AG10803 (cell line): ENCODE measurements around the gene NCOA5.
A peak's percentile ranks its signal among the peaks of the same experiment; 100 is the strongest.

Experiments used
- DNase-seq: peaks from one replicate; pipeline ENCODE4 v3.0.0; 2010; ENCODE audit warnings: low read depth
- H3K4me3 ChIP-seq: 2 replicates; pipeline ENCODE4 v1.5.1; 2011; ENCODE audit warnings: mild to moderate bottlenecking, low read length, control low read depth
- TF ChIP-seq, protein P1 (sequence below): conservative IDR thresholded peaks from 2 replicates; pipeline ENCODE4 v1.5.1; 2011; ENCODE audit warnings: mild to moderate bottlenecking, low read length, control low read depth, inconsistent platforms

Gene NCOA5

GRCh38 chr20:46060975-46061374, 28.8 kb downstream of the NCOA5 start:
- TF ChIP-seq, protein P1, sequence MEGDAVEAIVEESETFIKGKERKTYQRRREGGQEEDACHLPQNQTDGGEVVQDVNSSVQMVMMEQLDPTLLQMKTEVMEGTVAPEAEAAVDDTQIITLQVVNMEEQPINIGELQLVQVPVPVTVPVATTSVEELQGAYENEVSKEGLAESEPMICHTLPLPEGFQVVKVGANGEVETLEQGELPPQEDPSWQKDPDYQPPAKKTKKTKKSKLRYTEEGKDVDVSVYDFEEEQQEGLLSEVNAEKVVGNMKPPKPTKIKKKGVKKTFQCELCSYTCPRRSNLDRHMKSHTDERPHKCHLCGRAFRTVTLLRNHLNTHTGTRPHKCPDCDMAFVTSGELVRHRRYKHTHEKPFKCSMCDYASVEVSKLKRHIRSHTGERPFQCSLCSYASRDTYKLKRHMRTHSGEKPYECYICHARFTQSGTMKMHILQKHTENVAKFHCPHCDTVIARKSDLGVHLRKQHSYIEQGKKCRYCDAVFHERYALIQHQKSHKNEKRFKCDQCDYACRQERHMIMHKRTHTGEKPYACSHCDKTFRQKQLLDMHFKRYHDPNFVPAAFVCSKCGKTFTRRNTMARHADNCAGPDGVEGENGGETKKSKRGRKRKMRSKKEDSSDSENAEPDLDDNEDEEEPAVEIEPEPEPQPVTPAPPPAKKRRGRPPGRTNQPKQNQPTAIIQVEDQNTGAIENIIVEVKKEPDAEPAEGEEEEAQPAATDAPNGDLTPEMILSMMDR: no peak
- DNase-seq: no peak
- no peak overlapping the region for H3K4me3 ChIP-seq

DNA sequence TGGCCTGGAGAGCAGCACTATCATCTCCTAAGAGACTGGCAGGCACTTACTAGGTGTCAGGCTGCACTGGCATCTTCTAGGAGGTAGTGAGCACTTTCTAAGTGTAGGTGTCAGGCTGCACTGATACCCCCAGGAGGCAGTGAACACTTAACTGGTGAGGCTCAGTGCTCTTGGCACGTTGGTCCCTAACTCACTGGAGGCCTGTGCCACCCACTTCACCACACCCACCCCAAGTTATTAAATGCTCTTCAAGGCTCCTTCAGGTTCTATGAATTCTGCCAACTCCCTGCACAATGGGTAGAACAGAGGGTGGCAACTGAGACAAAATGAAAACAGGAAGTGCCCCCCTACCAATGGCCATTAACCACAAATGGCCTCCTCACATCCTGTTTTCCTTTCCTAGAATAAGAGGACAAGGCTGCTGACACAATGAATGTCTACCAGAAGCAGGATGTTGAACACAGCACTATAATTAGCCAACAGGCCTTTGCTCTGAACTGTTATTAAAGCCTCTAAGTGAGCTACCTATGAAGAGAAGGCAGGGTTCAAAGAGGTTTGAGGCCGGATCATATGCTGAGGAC, 29.4 kb downstream of the NCOA5 start:
- DNase-seq: no peak
- no peak overlapping the region for H3K4me3 ChIP-seq
- TF ChIP-seq, protein P1: no peak

DNA sequence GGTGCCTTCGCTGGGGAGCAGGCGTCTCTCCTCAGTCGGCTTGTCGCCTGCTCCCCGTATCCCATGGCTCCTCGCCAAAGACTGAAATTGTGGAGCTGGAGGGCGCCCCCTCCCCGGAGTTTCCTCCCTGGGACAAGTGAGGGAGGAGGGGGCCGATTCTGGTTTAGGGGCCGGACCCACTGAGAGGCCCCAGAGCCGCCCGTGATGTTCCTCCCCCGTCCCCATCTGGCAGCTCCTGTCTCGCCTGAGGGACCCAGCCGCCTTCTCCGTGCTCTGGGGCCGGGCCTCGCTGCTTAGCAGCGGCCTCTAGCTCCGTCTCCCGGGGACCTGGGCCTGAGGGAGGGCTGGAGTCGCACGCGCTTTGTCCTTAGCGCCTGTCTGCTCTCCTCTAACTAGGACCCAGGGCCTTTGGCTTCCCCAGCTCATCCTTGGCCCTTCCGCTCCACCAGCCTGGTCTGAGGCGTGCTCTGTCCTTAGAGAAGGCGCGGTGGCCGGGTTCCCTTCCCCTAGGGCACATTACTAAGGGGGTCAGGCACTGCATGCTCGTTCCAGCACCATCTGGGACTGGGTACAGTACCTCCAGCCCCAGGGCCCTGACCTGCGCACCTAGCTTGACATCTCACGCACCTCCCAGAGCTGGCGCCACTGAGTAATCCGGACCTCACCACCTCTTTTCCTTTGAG, 31.0 kb downstream of the NCOA5 start:
- no peak for DNase-seq
- TF ChIP-seq, protein P1: no peak

GRCh38 chr20:46057856-46058598, 31.7 kb downstream of the NCOA5 start:
- peak; percentile 31 for DNase-seq
- TF ChIP-seq, protein P1: peak; percentile 50
- peak overlapping the region; percentile 47 for H3K4me3 ChIP-seq

More for the DNA sequence above, 31.0 kb downstream of the NCOA5 start:
- no peak overlapping the region; the same call in 1 of the 2 replicates for H3K4me3 ChIP-seq

DNA sequence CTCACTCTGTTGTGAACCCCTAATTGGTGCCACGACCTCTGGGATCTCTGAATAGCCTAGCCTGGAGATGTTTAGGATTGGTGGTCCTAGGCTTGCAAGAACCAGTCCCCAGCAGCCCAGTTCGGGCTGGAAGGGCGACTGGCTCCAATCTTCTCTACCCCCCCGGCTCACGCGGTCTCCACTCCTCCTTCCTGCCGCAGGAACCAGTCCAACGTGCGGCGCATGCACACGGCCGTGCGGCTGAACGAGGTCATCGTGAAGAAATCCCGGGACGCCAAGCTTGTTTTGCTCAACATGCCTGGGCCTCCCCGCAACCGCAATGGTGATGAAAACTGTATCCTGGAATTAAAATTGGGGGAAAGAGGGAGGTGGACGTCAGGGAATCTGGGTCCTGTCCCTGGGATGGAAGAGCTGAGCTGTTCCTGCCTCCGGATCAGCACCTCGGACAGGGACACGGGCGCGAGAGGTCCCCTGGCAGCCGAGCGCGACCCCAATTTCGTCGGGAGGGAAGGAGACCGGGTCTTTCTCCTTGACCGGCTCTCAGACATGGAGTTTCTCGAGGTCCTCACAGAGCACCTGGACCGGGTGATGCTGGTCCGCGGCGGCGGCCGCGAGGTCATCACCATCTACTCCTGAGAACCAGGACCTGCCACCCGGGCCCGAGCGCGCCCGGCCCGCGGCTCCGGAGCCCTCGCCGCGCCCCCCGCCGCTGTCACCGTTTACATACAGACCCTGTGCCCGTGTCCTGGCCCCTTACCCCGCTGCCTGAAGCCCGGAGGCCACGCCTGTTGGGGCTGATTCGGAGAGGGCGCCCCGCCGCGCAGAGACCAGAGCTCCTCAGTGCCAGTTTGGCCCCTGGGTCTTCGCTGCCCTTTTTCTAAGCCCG, 32.5 kb downstream of the NCOA5 start:
- no peak overlapping the region for H3K4me3 ChIP-seq
- DNase-seq: peak; percentile 49
- TF ChIP-seq, protein P1: no peak

GRCh38 chr20:46056027-46056833, 33.5 kb downstream of the NCOA5 start:
- no peak overlapping the region for H3K4me3 ChIP-seq
- TF ChIP-seq, protein P1: no peak
- no peak for DNase-seq
